Measurements from ENCODE around the gene TFDP1.

The TFDP1 gene

DNA sequence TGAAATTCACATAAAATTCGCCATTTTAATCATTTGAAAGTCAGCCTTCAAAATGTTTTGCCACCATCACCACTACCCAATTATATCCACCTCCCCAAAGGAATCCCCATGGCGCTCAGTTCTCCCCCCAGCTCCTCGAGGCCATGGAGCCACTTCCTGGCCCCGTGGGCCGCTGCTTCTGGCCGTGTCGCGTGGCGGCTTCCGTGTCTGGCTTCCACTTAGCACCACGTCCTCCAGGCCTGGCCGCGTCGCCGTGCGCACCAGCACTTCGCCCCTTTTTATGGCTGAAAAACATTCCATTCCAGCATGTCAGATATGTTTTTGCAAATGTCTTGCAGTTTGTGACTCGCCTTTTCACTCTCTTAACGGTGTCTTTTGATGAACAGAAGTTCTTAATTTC lies 47.3 kb upstream of the TFDP1 start:
- no peaks in the 10 kb centered on the region for H3K27me3 ChIP-seq (ENCODE audit: insufficient read depth, low read length)
- no peaks in the 10 kb centered on the region for H4K20me1 ChIP-seq (ENCODE audit: insufficient read depth, low read length)
- no peak overlapping the region for H3K27ac ChIP-seq (ENCODE audit: low read depth, low read length, poor library complexity, severe bottlenecking)
- no peak for TF ChIP-seq EZH2 (IDR thresholded peaks at IDR 0.05; ENCODE audit: borderline replicate concordance, low read length)
- TF ChIP-seq, protein P1, sequence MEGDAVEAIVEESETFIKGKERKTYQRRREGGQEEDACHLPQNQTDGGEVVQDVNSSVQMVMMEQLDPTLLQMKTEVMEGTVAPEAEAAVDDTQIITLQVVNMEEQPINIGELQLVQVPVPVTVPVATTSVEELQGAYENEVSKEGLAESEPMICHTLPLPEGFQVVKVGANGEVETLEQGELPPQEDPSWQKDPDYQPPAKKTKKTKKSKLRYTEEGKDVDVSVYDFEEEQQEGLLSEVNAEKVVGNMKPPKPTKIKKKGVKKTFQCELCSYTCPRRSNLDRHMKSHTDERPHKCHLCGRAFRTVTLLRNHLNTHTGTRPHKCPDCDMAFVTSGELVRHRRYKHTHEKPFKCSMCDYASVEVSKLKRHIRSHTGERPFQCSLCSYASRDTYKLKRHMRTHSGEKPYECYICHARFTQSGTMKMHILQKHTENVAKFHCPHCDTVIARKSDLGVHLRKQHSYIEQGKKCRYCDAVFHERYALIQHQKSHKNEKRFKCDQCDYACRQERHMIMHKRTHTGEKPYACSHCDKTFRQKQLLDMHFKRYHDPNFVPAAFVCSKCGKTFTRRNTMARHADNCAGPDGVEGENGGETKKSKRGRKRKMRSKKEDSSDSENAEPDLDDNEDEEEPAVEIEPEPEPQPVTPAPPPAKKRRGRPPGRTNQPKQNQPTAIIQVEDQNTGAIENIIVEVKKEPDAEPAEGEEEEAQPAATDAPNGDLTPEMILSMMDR (IDR thresholded peaks at IDR 0.05; ENCODE audit: low read length), result no peak
- no peak overlapping the region for H3K9ac ChIP-seq (ENCODE audit: low read length)
- no peaks in the 10 kb centered on the region for H3K4me1 ChIP-seq (ENCODE audit: insufficient read depth, low read length, severe bottlenecking)
- peaks cover 7% of the 10 kb centered on the region; the same call in 1 of the 2 replicates for H3K9me3 ChIP-seq (ENCODE audit: low read length)
- no peak overlapping the region for H3K4me3 ChIP-seq (ENCODE audit: low read depth, low read length, poor library complexity, severe bottlenecking)
- H3F3A ChIP-seq (ENCODE audit: insufficient read depth, low read length), result no peaks in the 10 kb centered on the region
- 0 out of 2 replicates have a peak, but pooled peaks cover 4% of the 10 kb centered on the region for H3K36me3 ChIP-seq (ENCODE audit: insufficient read depth, low read length)
- no peak overlapping the region for H3K4me2 ChIP-seq (ENCODE audit: low read length)
- no peaks in the 10 kb centered on the region for H3K9me2 ChIP-seq (ENCODE audit: low read depth, low read length)
- H3K79me2 ChIP-seq (ENCODE audit: insufficient read depth, low read length), result no peaks in the 10 kb centered on the region
- no peak overlapping the region for H2AFZ ChIP-seq (ENCODE audit: low read length)

DNA sequence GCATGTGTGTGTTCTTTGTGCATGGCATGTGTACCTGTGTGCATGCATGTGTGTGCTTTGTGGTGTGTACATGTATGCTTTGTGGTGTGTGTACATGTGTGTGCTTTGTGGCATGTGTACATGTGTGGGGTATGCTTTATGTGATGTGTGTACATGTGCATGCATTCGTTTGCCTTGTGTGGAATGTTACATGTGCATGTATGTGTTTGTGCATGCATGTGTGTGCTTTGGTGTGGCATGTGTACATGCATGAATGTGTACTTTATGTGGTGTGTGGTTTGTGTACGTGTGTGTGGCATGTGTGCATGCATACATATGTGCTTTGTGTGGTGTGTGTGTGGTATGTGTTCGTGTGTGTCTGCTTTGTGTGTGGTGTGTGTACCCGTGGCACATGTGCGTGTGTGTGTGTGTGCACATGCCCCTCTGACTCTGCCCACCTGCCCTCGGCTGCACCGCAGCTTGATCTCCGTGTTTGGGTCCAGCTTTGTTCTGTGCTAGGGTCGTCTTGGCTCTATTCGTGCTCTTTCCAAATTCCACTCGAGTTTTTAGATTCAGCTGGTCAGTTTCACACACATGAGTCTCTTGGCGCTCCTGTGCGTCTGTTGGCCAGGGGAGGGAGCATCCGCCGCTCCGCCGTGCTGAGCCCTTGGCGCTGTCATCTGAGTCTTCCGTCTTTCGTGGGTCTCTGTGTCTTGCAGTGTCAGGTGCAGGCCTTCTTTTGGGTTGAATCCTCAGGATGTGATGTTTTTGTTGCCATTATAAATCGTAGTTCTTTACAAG lies 46.5 kb upstream of the TFDP1 start:
- Histone ChIP-seq H3K27me3 (ENCODE audit: insufficient read depth, low read length) (no peaks in the 10 kb centered on the region), H3K4me2 (ENCODE audit: low read length) (no peak overlapping the region), H3K27ac (ENCODE audit: low read depth, low read length, poor library complexity, severe bottlenecking) (no peak overlapping the region), H3K9me2 (ENCODE audit: low read depth, low read length) (no peaks in the 10 kb centered on the region), H3K4me1 (ENCODE audit: insufficient read depth, low read length, severe bottlenecking) (no peaks in the 10 kb centered on the region), H3K4me3 (ENCODE audit: low read depth, low read length, poor library complexity, severe bottlenecking) (no peak overlapping the region), H3K9me3 (ENCODE audit: low read length) (peaks cover 12% of the 10 kb centered on the region; the same call in 1 of the 2 replicates), H2AFZ (ENCODE audit: low read length) (no peak overlapping the region), H3K9ac (ENCODE audit: low read length) (no peak overlapping the region), H4K20me1 (ENCODE audit: insufficient read depth, low read length) (no peaks in the 10 kb centered on the region), H3F3A (ENCODE audit: insufficient read depth, low read length) (no peaks in the 10 kb centered on the region), H3K79me2 (ENCODE audit: insufficient read depth, low read length) (no peaks in the 10 kb centered on the region), H3K36me3 (ENCODE audit: insufficient read depth, low read length) (0 out of 2 replicates have a peak, but pooled peaks cover 8% of the 10 kb centered on the region)
- no peak for TF ChIP-seq EZH2 (IDR thresholded peaks at IDR 0.05; ENCODE audit: borderline replicate concordance, low read length)
- TF ChIP-seq, protein P1 (IDR thresholded peaks at IDR 0.05; ENCODE audit: low read length), result no peak

DNA sequence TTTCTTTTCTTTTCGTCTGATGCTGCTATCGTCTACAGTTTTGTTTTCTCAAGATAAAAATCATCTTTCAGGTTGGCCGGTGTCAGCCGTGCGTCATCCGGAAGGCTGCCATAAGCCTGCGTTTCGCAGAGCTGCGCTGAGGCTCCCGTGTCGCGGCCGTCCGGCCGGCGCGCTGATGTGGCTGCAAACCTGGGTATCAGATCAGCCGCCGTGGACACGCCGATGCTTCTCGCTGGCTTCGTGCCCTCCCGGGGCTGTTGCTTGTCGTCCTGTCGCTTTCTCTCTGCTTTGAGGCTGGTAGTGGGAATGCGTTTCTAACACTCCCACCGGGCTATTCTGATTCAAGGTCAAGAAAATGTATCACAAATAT lies 45.9 kb upstream of the TFDP1 start:
- Histone ChIP-seq H4K20me1 (ENCODE audit: insufficient read depth, low read length) (no peaks in the 10 kb centered on the region), H3K27me3 (ENCODE audit: insufficient read depth, low read length) (no peaks in the 10 kb centered on the region), H3K9ac (ENCODE audit: low read length) (no peak overlapping the region), H3K4me2 (ENCODE audit: low read length) (no peak overlapping the region), H2AFZ (ENCODE audit: low read length) (no peak overlapping the region), H3K4me3 (ENCODE audit: low read depth, low read length, poor library complexity, severe bottlenecking) (no peak overlapping the region), H3K9me3 (ENCODE audit: low read length) (peaks cover 12% of the 10 kb centered on the region; the same call in 1 of the 2 replicates), H3F3A (ENCODE audit: insufficient read depth, low read length) (no peaks in the 10 kb centered on the region), H3K36me3 (ENCODE audit: insufficient read depth, low read length) (0 out of 2 replicates have a peak, but pooled peaks cover 8% of the 10 kb centered on the region), H3K9me2 (ENCODE audit: low read depth, low read length) (no peaks in the 10 kb centered on the region), H3K4me1 (ENCODE audit: insufficient read depth, low read length, severe bottlenecking) (no peaks in the 10 kb centered on the region), H3K27ac (ENCODE audit: low read depth, low read length, poor library complexity, severe bottlenecking) (no peak overlapping the region), H3K79me2 (ENCODE audit: insufficient read depth, low read length) (no peaks in the 10 kb centered on the region)
- TF ChIP-seq EZH2 (IDR thresholded peaks at IDR 0.05; ENCODE audit: borderline replicate concordance, low read length), result no peak
- TF ChIP-seq, protein P1 (IDR thresholded peaks at IDR 0.05; ENCODE audit: low read length), result no peak
